HPDE6-E6E7 (cell line): Measurements from ENCODE around the gene IMMP2L.

Experiments used
- DNase-seq: peaks from one replicate; pipeline ENCODE4 v3.0.0; 2011; ENCODE audit warnings: missing footprints; ENCODE audit errors: extremely low spot score

The IMMP2L gene

GRCh38 chr7:110994028-110994967 is 568.0 kb downstream of the IMMP2L start:
- DNase-seq: no peak

- no peak for DNase-seq
Measured at GRCh38 chr7:110988890-110989501, 573.3 kb downstream of the IMMP2L start.

GRCh38 chr7:110988348-110988747 is 573.9 kb downstream of the IMMP2L start:
- no peak for DNase-seq

- DNase-seq: no peak
Measured at GRCh38 chr7:110987127-110987693, 575.1 kb downstream of the IMMP2L start.

GRCh38 chr7:110983822-110984456 is 578.4 kb downstream of the IMMP2L start:
- no peak for DNase-seq

- no peak for DNase-seq
Measured at GRCh38 chr7:110977127-110977737, 585.1 kb downstream of the IMMP2L start.

GRCh38 chr7:110975486-110975885 is 586.8 kb downstream of the IMMP2L start:
- no peak for DNase-seq

- no peak for DNase-seq
Measured at GRCh38 chr7:110974441-110974840, 587.9 kb downstream of the IMMP2L start.

GRCh38 chr7:110973196-110973990 is 588.9 kb downstream of the IMMP2L start:
- DNase-seq: no peak

GRCh38 chr7:110964775-110965174 is 597.5 kb downstream of the IMMP2L start:
- no peak for DNase-seq

GRCh38 chr7:110962826-110963225 is 599.5 kb downstream of the IMMP2L start:
- DNase-seq: no peak

- no peak for DNase-seq
Measured at GRCh38 chr7:110962374-110962773, 599.9 kb downstream of the IMMP2L start.

- DNase-seq: no peak
Measured at GRCh38 chr7:110960811-110961210, 601.5 kb downstream of the IMMP2L start.

GRCh38 chr7:110948280-110948679 is 614.0 kb downstream of the IMMP2L start:
- DNase-seq: no peak

GRCh38 chr7:110947408-110947807 is 614.9 kb downstream of the IMMP2L start:
- no peak for DNase-seq

GRCh38 chr7:110944966-110945644 is 617.2 kb downstream of the IMMP2L start:
- DNase-seq: no peak

GRCh38 chr7:110944448-110944847 is 617.8 kb downstream of the IMMP2L start:
- DNase-seq: no peak

- no peak for DNase-seq
Measured at GRCh38 chr7:110943701-110944345, 618.5 kb downstream of the IMMP2L start.

GRCh38 chr7:110941385-110941784 is 620.9 kb downstream of the IMMP2L start:
- no peak for DNase-seq

GRCh38 chr7:110940756-110941155 is 621.5 kb downstream of the IMMP2L start:
- no peak for DNase-seq
